ENCODE data around the gene ATP10B.

DNA sequence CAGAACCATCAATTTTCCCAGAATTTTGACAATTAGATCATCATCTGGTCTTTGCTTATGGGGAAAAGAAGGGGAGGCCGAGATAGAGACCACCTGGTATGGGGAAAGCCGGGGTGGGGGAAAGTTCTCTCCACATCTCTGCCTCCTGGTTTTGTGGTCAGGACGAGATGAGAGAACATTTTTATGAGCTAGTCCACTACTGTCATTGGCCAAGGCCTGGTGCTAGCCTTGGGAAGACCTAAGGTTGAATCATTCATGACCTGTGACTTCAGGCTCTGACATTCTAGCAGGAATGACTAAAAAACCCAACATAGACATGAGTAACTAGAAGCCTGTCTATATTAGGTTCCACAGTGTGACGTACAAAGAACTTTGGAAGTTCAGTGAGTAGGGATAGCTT, 295.2 kb downstream of the ATP10B start:
- no peak for TF ChIP-seq POLR2A (IDR thresholded peaks at IDR 0.05)
- TF ChIP-seq, protein P1, sequence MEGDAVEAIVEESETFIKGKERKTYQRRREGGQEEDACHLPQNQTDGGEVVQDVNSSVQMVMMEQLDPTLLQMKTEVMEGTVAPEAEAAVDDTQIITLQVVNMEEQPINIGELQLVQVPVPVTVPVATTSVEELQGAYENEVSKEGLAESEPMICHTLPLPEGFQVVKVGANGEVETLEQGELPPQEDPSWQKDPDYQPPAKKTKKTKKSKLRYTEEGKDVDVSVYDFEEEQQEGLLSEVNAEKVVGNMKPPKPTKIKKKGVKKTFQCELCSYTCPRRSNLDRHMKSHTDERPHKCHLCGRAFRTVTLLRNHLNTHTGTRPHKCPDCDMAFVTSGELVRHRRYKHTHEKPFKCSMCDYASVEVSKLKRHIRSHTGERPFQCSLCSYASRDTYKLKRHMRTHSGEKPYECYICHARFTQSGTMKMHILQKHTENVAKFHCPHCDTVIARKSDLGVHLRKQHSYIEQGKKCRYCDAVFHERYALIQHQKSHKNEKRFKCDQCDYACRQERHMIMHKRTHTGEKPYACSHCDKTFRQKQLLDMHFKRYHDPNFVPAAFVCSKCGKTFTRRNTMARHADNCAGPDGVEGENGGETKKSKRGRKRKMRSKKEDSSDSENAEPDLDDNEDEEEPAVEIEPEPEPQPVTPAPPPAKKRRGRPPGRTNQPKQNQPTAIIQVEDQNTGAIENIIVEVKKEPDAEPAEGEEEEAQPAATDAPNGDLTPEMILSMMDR (IDR thresholded peaks at IDR 0.05), result no peak
